A549 (cell line): ENCODE measurements around the gene ZSWIM7.

Experiments
- CHD4 ChIP-seq: fragments of 200-600 bp; sonication (generic); IDR thresholded peaks from 2 replicates; pipeline ENCODE4 v1.6.1; 2016; ENCODE audit warnings: antibody characterized with exemption, mild to moderate bottlenecking, borderline replicate concordance
- CTCF ChIP-seq: fragments of >200 bp; sonication (Bioruptor Twin); formaldehyde crosslinking; IDR thresholded peaks from 3 replicates; pipeline ENCODE4 v1.5.1; 2016
- MAX ChIP-seq: IDR thresholded peaks from 2 replicates; pipeline ENCODE4 v1.6.1; 2012
- RAD21 ChIP-seq, 2 experiments: fragments of >200 bp in 1 of 2; sonication (Bioruptor Twin) in 1 of 2; formaldehyde crosslinking in 1 of 2; IDR thresholded peaks in 1 of 2; conservative IDR thresholded peaks in 1 of 2; 2 replicates in 1 of 2; 3 replicates in 1 of 2; pipeline ENCODE4 v1.6.1; 2012 to 2018; ENCODE audit warnings: inconsistent platforms in 1 of 2
- RCOR1 ChIP-seq: fragments of 150-350 bp; IDR thresholded peaks from 2 replicates; pipeline ENCODE4 v1.6.1; 2014; ENCODE audit warnings: antibody characterized with exemption, low read length, low read depth

- TF ChIP-seq RAD21 (conservative IDR thresholded peaks at IDR 0.05 in 1 of 2, IDR thresholded peaks at IDR 0.05 in 1 of 2): no peak
- TF ChIP-seq RCOR1: no peak
- TF ChIP-seq CTCF: no peak
- no peak for TF ChIP-seq CHD4
- no peak for TF ChIP-seq MAX
Measured at GRCh38 chr17:16037636-16038035, 38.1 kb upstream of the ZSWIM7 start.
